SK-N-MC (cell line): ENCODE data around the gene DUSP2.

Experiments
- DNase-seq: peaks from one replicate; pipeline ENCODE4 v3.0.0-alpha.2; 2011; ENCODE audit warnings: low read depth, low spot score
- H3K27ac ChIP-seq: fragments of 200-600 bp; sonication (generic); 2 replicates; pipeline ENCODE4 v1.5.1; 2016; ENCODE audit warnings: mixed run types
- H3K36me3 ChIP-seq: fragments of 200-600 bp; sonication (generic); 2 replicates; pipeline ENCODE4 v1.6.1; 2017; ENCODE audit warnings: antibody characterized with exemption, low read length, mixed read lengths; ENCODE audit not compliant: insufficient read depth
- H3K4me3 ChIP-seq: fragments of 200-600 bp; sonication (generic); 2 replicates; pipeline ENCODE4 v1.5.1; 2016
- H3K9ac ChIP-seq: fragments of 200-600 bp; sonication (generic); 2 replicates; pipeline ENCODE4 v1.8.0; 2017; ENCODE audit warnings: mixed run types, mixed read lengths; ENCODE audit not compliant: insufficient read length
- H3K9me3 ChIP-seq: fragments of 200-600 bp; sonication (generic); 2 replicates; pipeline ENCODE4 v1.6.1; 2017; ENCODE audit warnings: low read depth, mild to moderate bottlenecking, antibody characterized with exemption, low read length, moderate library complexity, mixed read lengths
- EZH2 ChIP-seq: fragments of 200-600 bp; sonication (generic); IDR thresholded peaks from one replicate; pipeline ENCODE4 v1.6.1; 2017; ENCODE audit warnings: antibody characterized with exemption
- FOXP2 ChIP-seq: optimal IDR thresholded peaks from 2 replicates; pipeline ENCODE3; 2011; ENCODE audit warnings: mild to moderate bottlenecking, moderate library complexity; ENCODE audit not compliant: insufficient read depth; ENCODE audit errors: extremely low read length, control extremely low read depth
- POLR2AphosphoS5 ChIP-seq: IDR thresholded peaks from 2 replicates; pipeline ENCODE4 v1.6.1; 2012; ENCODE audit warnings: mild to moderate bottlenecking, low read depth, low read length, borderline replicate concordance

DUSP2 gene

DNA sequence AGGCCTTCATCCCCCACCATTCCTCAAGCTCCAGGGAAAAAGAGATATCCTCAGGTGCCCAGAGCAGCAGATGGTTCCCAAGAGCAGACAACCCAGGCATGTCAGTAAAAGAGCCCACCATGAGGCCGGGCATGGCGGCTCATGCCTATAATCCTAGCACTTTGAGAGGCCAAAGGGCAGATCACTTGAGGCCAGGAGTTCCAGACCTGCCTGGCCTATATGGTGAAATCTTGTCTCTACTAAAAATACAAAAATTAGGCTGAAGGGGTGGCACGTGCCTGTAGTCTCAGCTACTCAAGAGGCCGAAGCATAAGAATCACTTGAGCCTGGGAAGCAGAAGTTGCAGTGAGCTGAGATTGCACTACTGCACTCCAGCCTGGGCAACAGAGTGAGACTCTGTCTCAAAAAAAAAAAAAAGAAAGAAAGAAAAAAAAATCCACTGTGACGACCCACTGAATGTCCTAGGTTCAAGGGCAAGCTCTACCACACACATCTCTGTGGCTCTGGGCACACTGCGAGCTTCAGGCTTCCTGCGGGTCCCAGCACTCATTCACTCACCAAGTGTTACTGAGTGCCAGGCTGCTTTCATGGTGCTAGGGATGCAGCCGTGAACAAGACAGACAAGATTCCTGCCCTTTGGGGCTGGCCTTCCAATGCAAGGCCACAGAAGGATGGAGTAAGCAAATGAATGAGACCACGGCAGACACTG, 6.5 kb upstream of the DUSP2 start:
- Histone ChIP-seq H3K9me3 (no peaks in the 10 kb centered on the region), H3K9ac (no peak overlapping the region), H3K4me3 (no peak overlapping the region), H3K27ac (no peak overlapping the region), H3K36me3 (no peaks in the 10 kb centered on the region)
- no peak for DNase-seq
- TF ChIP-seq POLR2AphosphoS5 (no peak), EZH2 (no peak), FOXP2 (no peak)

- Histone ChIP-seq H3K36me3 (no peaks in the 10 kb centered on the region), H3K9me3 (no peaks in the 10 kb centered on the region), H3K9ac (no peak overlapping the region), H3K27ac (no peak overlapping the region), H3K4me3 (no peak overlapping the region)
- no peak for DNase-seq
- TF ChIP-seq FOXP2: no peak
- TF ChIP-seq POLR2AphosphoS5: no peak
- TF ChIP-seq EZH2: no peak
Observed at GRCh38 chr2:96150791-96151594, 5.8 kb upstream of the DUSP2 start.

- no peak overlapping the region for H3K4me3 ChIP-seq
Observed at GRCh38 chr2:96150007-96150640, 4.9 kb upstream of the DUSP2 start.

DNA sequence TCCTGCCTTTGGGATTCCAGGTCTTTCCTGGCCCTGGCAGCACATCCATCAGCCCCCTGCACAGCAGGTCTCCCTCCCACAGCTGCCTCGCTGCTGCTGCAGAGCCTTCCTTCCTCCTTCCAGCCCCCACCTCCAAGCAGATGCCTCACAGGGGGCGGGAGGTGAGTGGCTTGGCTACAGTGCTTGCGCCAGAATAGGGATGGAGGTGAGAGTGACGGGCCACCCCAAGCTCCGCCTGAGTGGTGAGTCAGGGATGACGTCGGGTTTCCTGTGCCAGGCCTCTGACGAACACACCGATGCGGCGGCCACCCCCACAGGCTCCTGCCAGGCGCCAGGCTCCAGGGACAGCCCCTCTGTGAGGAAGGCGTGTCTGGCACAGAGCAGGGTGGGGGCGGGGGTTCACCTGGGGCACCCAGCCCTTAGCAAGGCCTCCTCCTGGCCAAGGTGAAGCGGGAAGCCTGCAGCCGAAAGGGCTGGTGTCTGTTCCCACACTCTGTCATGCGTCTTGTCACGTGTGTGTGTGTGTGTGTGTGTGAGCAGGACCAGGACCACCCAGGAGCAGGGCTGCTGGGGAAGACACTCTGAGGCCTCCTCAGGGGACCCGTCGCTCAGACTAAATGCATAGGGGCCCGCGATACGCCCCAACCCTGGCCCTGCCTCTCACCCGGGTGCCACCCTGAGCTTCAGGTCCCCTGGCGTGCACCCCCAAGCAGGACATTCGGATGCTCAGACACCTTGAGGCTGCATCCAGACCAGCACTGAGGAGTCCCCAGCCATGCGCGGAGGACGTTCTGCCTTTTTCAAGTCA, 3.4 kb upstream of the DUSP2 start:
- Histone ChIP-seq H3K4me3 (no peak overlapping the region), H3K9ac (no peak overlapping the region), H3K36me3 (no peaks in the 10 kb centered on the region), H3K9me3 (no peaks in the 10 kb centered on the region), H3K27ac (no peak overlapping the region)
- TF ChIP-seq EZH2 (no peak), POLR2AphosphoS5 (no peak)
- DNase-seq: no peak

More at GRCh38 chr2:96150007-96150640, 4.9 kb upstream of the DUSP2 start:
- Histone ChIP-seq H3K36me3 (no peaks in the 10 kb centered on the region), H3K27ac (no peak overlapping the region), H3K9me3 (no peaks in the 10 kb centered on the region), H3K9ac (no peak overlapping the region)
- no peak for DNase-seq
- TF ChIP-seq EZH2 (no peak), POLR2AphosphoS5 (no peak)

DNA sequence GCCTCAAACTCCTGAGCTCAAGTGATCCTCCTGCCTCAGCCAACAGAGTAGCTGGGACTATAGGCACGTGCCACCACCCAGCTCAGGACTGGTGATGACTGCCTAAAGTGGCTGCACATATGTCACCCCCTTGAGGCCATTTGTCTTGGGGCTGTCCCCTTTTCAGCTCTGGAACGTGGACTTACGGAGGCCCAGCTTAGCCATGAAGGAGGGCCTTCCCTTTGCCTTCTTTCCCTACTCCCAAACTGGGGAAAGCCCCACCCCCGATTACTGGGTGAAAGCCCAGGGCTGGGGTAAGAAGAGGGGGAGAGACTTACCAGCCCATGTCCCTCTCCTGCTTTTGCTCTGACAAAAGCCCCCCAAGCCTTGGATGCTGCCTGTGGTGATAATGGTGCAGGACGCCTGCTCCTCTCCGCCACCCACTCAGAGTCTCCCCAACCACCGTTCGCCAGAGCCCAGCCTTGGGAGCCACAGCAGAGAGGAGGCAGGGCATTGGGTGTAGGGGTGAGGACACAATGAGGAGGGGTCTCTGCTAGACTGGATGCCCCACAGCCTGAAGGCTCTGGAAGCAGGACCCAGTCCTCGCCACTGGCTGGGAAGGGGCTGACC, 2.5 kb upstream of the DUSP2 start:
- DNase-seq: no peak
- Histone ChIP-seq H3K36me3 (no peaks in the 10 kb centered on the region), H3K27ac (no peak overlapping the region), H3K9ac (no peak overlapping the region), H3K9me3 (no peaks in the 10 kb centered on the region), H3K4me3 (no peak overlapping the region)
- TF ChIP-seq FOXP2: no peak
- TF ChIP-seq POLR2AphosphoS5: no peak
- no peak for TF ChIP-seq EZH2

- no peaks in the 10 kb centered on the region for H3K9me3 ChIP-seq
- H3K4me3 ChIP-seq: no peak overlapping the region
- H3K36me3 ChIP-seq: no peaks in the 10 kb centered on the region
- TF ChIP-seq FOXP2: no peak
- TF ChIP-seq POLR2AphosphoS5: no peak
- no peak for TF ChIP-seq EZH2
- DNase-seq: no peak
- H3K9ac ChIP-seq: no peak overlapping the region
- no peak overlapping the region for H3K27ac ChIP-seq
Observed at GRCh38 chr2:96146881-96147592, 1.8 kb upstream of the DUSP2 start.

GRCh38 chr2:96146153-96146880, 1.1 kb upstream of the DUSP2 start:
- TF ChIP-seq EZH2 (no peak), POLR2AphosphoS5 (no peak), FOXP2 (no peak)
- Histone ChIP-seq H3K9me3 (no peaks in the 10 kb centered on the region), H3K9ac (no peak overlapping the region), H3K4me3 (no peak overlapping the region), H3K27ac (no peak overlapping the region), H3K36me3 (no peaks in the 10 kb centered on the region)
- DNase-seq: no peak
